Activated T-helper 2 cell treated with anti-CD3 and anti-CD28 coated beads, Interferon-gamma antibody, Interleukin-2, Interleukin-4, amounts not matched to agents 10 μg/mL and 5 μg/mL and 100 μg/mL, durations not matched to agents 14 hours and 24 hours and 36 hours (primary cell): ENCODE data around the gene GPC1. TPM values are rescaled to one million over a fixed set of nuclear protein-coding genes. Genes with fewer than 3 reads are reported as not detected.

ENCODE experiments used
- DNase-seq: peaks from one replicate; pipeline ENCODE4 v3.0.0; 2021; ENCODE audit warnings: low spot score
- H3K27ac Mint-ChIP-seq: one replicate; pipeline ENCODE4 v1.8.0; 2021; ENCODE audit warnings: mixed read lengths
- H3K27me3 Mint-ChIP-seq: one replicate; pipeline ENCODE4 v1.8.0; 2021; ENCODE audit warnings: low read depth, mixed read lengths
- H3K36me3 Mint-ChIP-seq: one replicate; pipeline ENCODE4 v1.8.0; 2021; ENCODE audit warnings: low read depth, mixed read lengths
- H3K4me1 Mint-ChIP-seq: one replicate; pipeline ENCODE4 v1.8.0; 2021; ENCODE audit warnings: low read depth, mixed read lengths
- H3K4me3 Mint-ChIP-seq: one replicate; pipeline ENCODE4 v1.8.0; 2021; ENCODE audit warnings: low read depth, mild to moderate bottlenecking, moderate library complexity, mixed read lengths
- H3K9me3 Mint-ChIP-seq: one replicate; pipeline ENCODE4 v1.8.0; 2021; ENCODE audit warnings: mixed read lengths
- intact Hi-C: fragments of 100-400 bp; cut with micrococcal nuclease; formaldehyde crosslinking; loops from one replicate; pipeline ENCODE4 v1.15.1; 2023
- total RNA-seq: library from RNA; stranded (reverse); gene quantifications from 2 replicates; pipeline ENCODE4 v1.2.3, GENCODE V29; 2022

The GPC1 gene
- total RNA-seq, 1 donor from 2014 or later = 21.9 TPM

DNA sequence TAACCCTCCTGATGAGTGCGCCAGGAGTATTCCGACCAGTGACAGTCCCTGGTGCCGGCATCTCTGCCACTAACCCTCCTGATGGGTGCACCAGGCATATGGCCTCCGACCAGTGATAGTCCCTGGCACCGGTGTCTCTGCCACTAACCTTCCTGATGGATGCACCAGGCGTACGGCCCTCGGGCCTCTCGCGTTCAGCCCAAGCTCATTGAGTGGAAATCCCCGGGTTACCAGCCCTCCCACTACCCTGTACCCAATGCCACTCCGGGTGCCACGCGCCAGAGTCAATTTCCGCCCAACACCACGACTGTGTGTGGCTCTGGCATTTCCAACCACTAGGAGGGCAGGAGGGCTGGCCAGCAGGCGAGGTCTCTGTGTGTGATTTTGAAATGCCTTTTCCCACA, 11.7 kb upstream of the GPC1 start:
- H3K27ac Mint-ChIP-seq = no peak overlapping the region
- no peaks in the 10 kb centered on the region for H3K27me3 Mint-ChIP-seq
- no peak overlapping the region for H3K4me3 Mint-ChIP-seq
- peaks cover 47% of the 10 kb centered on the region for H3K9me3 Mint-ChIP-seq
- H3K36me3 Mint-ChIP-seq = peaks cover 5% of the 10 kb centered on the region
- DNase-seq = no peak
- intact Hi-C loops = no loop called here
- H3K4me1 Mint-ChIP-seq = peaks cover 21% of the 10 kb centered on the region

DNA sequence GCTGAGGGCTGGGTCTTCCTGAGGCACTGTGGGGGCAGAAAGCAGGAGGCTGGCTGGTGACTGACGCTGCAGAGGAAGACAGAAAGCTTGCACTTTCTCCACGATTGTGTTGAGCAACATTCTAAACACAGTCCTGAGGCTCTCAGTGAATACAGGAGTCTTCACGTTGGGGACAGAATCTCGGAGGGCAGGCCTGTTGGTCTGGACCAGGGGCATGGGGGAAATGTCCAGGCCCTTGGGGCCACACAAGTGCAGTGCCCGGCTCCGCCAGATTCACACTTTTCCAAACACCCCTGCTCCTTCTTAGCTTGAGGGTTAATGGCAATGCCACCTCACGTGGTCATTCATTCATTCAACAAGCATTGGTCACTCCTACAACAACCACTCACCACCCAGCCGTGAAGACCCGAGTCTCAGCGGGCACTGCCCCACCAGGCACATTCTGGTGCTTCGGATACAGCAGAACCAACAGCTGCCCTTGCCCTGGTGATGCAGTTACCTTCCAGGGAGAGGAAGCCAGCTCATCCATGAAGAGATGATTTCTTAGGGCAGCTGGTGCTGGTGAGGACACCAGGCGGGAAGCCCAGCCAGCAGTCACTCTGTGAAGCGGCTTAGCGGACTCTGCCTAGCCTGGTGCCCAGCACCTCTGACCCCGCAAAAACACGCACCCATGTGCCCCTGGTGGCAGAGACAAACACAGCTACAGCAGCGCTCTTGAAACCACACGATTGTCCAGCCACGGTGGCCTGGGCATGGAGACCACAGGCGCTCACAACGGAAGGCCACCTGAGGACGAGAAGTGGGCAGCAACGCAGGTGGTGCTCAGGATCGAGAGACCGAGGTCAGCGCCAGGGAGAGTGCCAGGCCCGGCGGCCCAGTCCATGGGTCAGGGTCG, 10.9 kb upstream of the GPC1 start:
- peaks cover 24% of the 10 kb centered on the region for H3K4me1 Mint-ChIP-seq
- peaks cover 5% of the 10 kb centered on the region for H3K36me3 Mint-ChIP-seq
- H3K27me3 Mint-ChIP-seq = no peaks in the 10 kb centered on the region
- H3K4me3 Mint-ChIP-seq = no peak overlapping the region
- intact Hi-C loops = no loop called here
- peaks cover 46% of the 10 kb centered on the region for H3K9me3 Mint-ChIP-seq
- no peak overlapping the region for H3K27ac Mint-ChIP-seq
- DNase-seq = no peak

DNA sequence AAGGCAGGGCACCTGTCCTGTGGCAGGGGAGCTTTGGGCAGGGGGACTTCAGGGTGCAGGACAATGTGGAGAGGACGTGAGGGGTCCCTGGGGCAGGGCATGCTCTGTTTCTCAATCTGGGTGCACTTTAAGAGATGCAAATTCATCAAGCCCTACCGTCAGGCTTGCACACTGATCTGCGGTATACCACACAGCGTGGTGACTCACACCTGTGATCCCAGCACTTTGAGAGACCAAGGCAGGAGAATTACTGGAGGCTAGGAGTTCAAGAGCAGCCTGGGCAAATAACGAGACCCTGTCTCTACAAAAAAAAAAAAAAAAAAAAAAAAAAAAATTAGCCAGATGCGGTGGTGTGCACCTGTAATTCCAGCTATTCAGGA, 10.2 kb upstream of the GPC1 start:
- no peak for DNase-seq
- H3K36me3 Mint-ChIP-seq = peaks cover 5% of the 10 kb centered on the region
- H3K27me3 Mint-ChIP-seq = no peaks in the 10 kb centered on the region
- intact Hi-C loops = no loop called here
- H3K4me1 Mint-ChIP-seq = peaks cover 24% of the 10 kb centered on the region
- H3K4me3 Mint-ChIP-seq = no peak overlapping the region
- peaks cover 39% of the 10 kb centered on the region for H3K9me3 Mint-ChIP-seq
- H3K27ac Mint-ChIP-seq = no peak overlapping the region

DNA sequence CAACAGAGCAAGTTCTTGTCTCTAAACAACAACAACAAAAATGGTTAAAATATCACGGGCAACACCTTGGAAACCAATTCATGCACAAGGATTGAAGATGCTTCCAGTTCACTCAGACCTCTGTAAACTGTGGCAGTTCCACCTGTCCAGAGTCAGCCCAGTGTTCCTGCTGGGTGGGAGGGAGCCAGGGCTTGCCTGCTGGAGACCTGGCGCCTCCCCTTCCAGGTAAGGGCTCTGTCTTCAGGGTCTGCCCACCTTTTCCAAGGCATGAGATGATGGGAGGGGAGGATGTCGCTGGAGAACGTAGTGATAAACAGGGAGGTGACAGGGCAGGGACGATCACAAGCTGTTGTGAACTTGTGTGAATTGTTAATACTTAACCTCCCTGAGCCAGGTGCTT, 9.8 kb upstream of the GPC1 start:
- no peak for DNase-seq
- H3K27ac Mint-ChIP-seq = no peak overlapping the region
- H3K4me3 Mint-ChIP-seq = no peak overlapping the region
- peaks cover 38% of the 10 kb centered on the region for H3K9me3 Mint-ChIP-seq
- peaks cover 5% of the 10 kb centered on the region for H3K36me3 Mint-ChIP-seq
- no peaks in the 10 kb centered on the region for H3K27me3 Mint-ChIP-seq
- intact Hi-C loops = no loop called here
- H3K4me1 Mint-ChIP-seq = peaks cover 24% of the 10 kb centered on the region

DNA sequence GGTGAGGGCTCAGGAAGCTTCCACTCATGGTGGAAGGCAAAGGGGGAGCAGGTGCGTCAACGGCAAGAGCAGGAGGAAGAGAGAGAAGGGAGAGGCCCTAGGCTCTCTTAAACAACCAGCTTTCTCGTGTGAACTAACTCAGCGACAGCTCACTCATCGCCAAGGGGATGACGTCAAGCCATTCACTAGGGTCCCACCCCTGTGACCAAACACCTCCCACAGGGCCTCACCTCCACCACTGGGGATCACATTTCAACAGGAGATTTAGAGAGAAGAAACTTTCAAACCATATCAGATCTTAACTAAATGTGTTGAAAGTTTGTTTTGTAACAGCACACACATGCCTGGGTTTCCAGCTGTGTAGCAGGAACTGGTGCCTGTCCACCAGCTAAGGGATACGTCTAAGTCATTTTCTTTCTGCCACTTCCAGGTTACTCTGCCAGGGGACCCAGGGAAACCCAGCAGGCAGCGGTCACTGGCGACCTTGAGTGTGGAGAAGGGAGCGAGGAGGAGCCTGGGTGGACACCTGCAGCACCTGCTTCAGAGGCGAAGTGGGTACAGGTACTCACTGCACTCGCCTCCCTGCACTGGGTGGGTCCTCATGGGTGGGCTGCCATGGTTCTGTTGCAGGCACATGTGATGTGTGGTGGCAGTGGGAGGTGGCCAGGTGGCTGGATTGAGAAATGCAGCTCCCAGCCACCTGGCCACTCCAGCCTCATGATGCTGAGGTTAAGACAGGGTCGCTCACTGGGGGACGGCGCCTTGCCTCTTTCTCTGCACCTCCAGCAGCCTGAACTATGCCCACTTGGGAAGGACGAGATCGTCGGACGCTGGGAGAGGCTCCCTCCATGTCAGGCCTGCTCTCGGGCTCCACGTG, 8.4 kb upstream of the GPC1 start:
- peaks cover 24% of the 10 kb centered on the region for H3K4me1 Mint-ChIP-seq
- peaks cover 32% of the 10 kb centered on the region for H3K9me3 Mint-ChIP-seq
- peak overlapping the region; percentile 36 for H3K4me3 Mint-ChIP-seq
- no peak for DNase-seq
- no peaks in the 10 kb centered on the region for H3K27me3 Mint-ChIP-seq
- peaks cover 5% of the 10 kb centered on the region for H3K36me3 Mint-ChIP-seq
- H3K27ac Mint-ChIP-seq = peak overlapping the region; percentile 50
- intact Hi-C loops = loop anchor here (1.0 kb wide), 1 partner anchor 24 kb away; no protein-coding TSS in a partner anchor

DNA sequence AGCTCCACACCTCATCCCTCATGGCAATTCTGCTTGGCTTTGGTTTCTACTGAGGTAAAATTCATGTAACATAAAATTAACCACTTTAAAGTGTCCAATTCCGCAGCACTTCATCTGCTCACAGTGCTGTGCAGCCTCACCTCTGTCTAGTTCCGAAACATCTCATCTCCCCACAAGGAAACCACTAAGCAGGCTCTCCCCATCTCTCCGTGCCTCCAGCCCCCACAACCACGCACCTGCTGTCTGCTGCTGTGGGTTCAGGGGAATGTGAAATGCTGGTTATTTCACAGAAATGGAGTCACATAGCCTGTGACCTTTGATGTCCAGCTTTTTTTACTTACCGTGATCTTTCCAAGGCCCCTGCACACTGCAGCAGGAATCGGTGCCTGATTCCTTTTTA, 7.7 kb upstream of the GPC1 start:
- peaks cover 24% of the 10 kb centered on the region for H3K4me1 Mint-ChIP-seq
- H3K36me3 Mint-ChIP-seq = peaks cover 5% of the 10 kb centered on the region
- peak overlapping the region; percentile 19 for H3K4me3 Mint-ChIP-seq
- peaks cover 4% of the 10 kb centered on the region for H3K27me3 Mint-ChIP-seq
- H3K27ac Mint-ChIP-seq = peak overlapping the region; percentile 82
- DNase-seq = no peak
- peaks cover 25% of the 10 kb centered on the region for H3K9me3 Mint-ChIP-seq
- intact Hi-C loops = loop anchor here (1.0 kb wide), 1 partner anchor 24 kb away; no protein-coding TSS in a partner anchor

DNA sequence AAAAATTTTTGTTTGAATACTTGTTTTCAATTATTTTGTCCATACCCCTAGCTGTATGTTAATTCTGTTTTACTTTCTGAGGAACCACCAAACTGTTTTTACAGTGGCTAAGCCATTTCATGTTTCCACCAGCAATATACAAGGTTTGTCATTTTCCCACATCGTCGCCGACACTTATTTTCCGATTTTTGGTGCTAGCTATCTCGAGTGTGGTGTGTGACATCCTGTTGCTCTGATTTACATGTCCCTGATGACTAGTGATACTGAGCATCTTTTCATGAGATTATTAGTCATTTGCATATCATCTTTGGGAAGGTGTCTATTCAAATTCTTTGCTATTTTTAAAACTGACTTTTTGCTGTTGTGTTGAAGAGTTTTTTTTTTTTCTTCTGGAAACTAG, 7.2 kb upstream of the GPC1 start:
- Mint-ChIP-seq H3K9me3 (peaks cover 24% of the 10 kb centered on the region), H3K4me3 (no peak overlapping the region), H3K4me1 (peaks cover 24% of the 10 kb centered on the region), H3K36me3 (peaks cover 5% of the 10 kb centered on the region), H3K27me3 (peaks cover 5% of the 10 kb centered on the region), H3K27ac (peak overlapping the region; percentile 82)
- intact Hi-C loops = no loop called here
- no peak for DNase-seq

DNA sequence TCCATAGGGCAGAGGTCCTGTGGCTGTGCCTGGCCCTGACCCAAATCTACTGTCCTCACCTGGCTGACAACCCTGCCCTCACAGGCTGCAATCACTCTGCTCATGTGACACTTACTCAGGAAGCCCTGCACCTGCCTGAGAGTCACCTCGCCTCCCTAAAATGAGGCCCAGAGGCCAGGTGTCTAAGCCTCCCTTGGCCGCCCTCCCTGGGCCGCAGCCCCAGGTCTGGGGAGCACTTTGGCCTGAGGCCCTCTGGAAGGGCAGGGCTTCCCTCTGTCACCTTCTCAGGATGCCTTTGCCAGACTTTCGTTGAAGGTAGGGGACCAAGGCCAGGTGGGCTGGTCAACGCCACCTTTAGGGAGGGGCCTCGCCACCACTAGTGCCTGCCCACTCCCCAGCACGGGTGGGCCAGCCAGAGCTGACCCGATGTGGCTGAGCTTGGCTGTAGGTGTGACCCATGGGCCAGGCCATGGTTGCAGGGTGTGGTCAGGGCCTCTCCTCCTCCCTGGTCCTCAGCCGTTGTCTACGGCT, 6.1 kb upstream of the GPC1 start:
- intact Hi-C loops = no loop called here
- no peak overlapping the region for H3K4me3 Mint-ChIP-seq
- no peak for DNase-seq
- peaks cover 24% of the 10 kb centered on the region for H3K9me3 Mint-ChIP-seq
- H3K27ac Mint-ChIP-seq = no peak overlapping the region
- peaks cover 28% of the 10 kb centered on the region for H3K4me1 Mint-ChIP-seq
- H3K27me3 Mint-ChIP-seq = peaks cover 5% of the 10 kb centered on the region
- H3K36me3 Mint-ChIP-seq = peaks cover 5% of the 10 kb centered on the region

DNA sequence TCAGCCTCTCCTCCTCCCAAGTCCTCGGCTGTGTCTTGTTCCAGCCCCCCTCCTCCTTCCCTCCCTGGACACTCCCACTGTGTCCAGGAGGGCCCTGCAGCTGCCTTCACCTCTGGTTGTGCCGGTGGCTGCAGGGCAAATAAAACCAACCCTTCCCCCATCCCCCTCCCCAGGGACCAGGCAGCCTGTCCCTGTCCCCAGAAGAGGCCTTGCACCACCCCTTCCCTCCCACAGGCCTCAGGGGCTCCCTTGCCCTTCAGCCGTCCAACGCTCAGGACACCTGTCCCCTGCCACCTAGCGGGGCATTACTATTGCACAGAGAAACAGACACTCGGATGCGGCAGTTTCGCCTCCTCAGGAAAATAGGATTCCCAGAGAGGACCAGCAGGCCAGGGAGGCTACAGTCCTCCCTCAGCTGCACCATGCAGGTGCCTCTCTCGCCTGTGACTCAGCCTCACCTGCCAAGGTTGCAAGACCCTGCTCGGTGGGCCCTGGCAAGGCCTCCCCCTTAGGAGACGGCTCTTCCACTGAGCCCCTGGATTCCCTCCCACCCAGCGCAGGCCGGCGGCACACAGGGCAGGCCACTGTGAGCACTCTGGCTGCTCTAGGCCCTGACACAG, 5.5 kb upstream of the GPC1 start:
- Mint-ChIP-seq H3K27ac (no peak overlapping the region), H3K4me3 (no peak overlapping the region), H3K4me1 (peaks cover 31% of the 10 kb centered on the region), H3K9me3 (peaks cover 19% of the 10 kb centered on the region), H3K36me3 (peaks cover 5% of the 10 kb centered on the region), H3K27me3 (peaks cover 5% of the 10 kb centered on the region)
- DNase-seq = no peak
- intact Hi-C loops = loop anchor here (10.0 kb wide), 2 partner anchors 45 to 125 kb away; no protein-coding TSS in a partner anchor

DNA sequence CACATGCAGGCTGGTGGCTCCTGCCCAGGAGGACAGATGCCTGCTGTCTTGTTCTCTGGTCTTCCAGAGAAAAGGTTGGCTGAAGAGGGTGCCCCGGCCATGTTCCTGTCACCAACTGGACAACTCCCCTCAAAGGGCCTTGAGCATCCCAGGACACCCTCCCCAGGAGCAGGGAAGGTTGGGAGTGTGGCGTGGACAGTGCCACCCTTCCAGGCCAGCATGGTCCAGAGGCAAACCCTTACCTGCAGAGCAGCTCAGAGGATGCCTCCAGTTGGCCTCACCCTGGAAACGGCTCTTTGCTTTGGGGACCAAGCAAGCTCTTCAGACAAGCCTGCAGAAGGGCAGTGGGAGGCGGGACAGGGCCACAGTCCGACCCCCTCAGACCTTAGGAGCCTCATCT, 4.9 kb upstream of the GPC1 start:
- H3K27me3 Mint-ChIP-seq = peaks cover 5% of the 10 kb centered on the region
- peaks cover 5% of the 10 kb centered on the region for H3K36me3 Mint-ChIP-seq
- H3K4me3 Mint-ChIP-seq = no peak overlapping the region
- H3K27ac Mint-ChIP-seq = no peak overlapping the region
- peaks cover 13% of the 10 kb centered on the region for H3K9me3 Mint-ChIP-seq
- H3K4me1 Mint-ChIP-seq = peaks cover 31% of the 10 kb centered on the region
- intact Hi-C loops = loop anchor here (10.0 kb wide), 2 partner anchors 46 to 126 kb away; no protein-coding TSS in a partner anchor
- no peak for DNase-seq

DNA sequence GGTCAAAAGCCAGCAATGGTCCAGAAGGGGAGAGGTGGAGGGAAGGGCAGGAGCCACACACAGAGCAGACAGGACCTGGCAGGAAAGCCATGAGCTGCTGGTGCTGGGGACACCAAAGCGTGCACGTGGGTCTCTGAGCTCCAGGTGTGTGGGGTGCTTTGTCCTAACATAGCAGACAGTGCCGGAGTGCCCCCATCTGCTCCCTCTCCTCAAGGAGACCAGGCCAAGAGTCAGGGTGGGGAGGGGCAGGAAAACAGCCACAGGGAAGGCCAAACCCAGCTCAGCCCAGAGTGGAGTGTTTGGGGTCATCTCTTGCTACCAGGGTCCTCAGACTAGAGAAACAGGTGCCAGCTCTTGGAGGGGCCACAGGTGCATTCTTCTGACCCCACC, 4.2 kb upstream of the GPC1 start:
- peaks cover 5% of the 10 kb centered on the region for H3K27me3 Mint-ChIP-seq
- peaks cover 31% of the 10 kb centered on the region for H3K4me1 Mint-ChIP-seq
- peaks cover 5% of the 10 kb centered on the region for H3K36me3 Mint-ChIP-seq
- H3K4me3 Mint-ChIP-seq = no peak overlapping the region
- H3K27ac Mint-ChIP-seq = no peak overlapping the region
- no peak for DNase-seq
- H3K9me3 Mint-ChIP-seq = peaks cover 6% of the 10 kb centered on the region
- intact Hi-C loops = loop anchor here (10.0 kb wide), 2 partner anchors 46 to 126 kb away; no protein-coding TSS in a partner anchor
